ENCODE measurements around the gene SP3. TPM values are rescaled to one million over a fixed set of nuclear protein-coding genes. Genes with fewer than 3 reads are reported as not detected.

SP3 gene
- total RNA-seq, 1 donor from 2014 or later: 72.3 TPM

DNA sequence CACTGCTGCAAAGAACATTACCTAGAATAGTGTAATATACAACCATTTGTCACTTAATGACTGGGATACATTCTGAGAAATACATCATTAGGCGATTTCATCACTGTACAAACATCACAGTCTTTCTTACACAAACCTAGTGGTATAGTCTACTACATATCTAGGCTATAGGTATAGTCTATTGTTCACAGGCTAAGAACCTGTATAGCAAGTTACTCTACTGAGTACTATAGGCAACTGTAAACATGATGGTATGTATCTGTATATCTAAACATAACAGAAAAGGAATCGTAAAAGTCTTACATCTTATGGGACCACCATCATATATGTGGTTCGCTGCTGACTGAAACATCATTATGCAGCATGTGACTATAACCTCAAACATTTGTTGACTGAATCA is 21.4 kb downstream of the SP3 start:
- no peak for DNase-seq (ENCODE audit: low spot score)

DNA sequence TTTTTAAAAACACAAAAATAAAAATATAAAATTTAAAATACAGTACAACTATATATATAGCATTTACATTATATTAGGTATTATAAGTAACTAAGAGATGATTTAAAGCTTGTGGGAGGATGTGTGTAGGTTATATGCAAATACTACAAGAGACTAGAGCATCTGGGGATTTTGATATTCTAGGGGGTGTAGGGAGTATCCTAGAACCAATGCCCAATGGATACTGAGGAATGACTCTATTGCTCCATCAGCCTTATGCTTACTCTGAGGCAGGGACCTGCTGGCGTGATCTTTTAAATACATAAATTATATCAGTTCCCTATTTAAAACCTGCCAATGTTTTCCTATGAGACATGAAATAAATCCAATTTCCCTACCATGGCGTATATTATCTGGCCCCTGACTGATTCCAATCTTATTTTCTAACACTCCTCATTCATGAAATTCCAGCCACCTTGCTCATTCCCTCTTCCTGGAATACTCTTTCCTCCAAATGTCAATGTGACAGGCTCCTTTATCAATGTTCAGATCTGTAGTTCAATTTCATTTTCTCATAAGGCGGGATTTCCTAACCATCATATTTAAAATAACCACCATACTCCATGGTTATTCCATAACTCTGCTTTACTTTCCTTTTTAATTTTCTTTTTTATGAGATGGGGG is 22.2 kb downstream of the SP3 start:
- no peak for DNase-seq (ENCODE audit: low spot score)

DNA sequence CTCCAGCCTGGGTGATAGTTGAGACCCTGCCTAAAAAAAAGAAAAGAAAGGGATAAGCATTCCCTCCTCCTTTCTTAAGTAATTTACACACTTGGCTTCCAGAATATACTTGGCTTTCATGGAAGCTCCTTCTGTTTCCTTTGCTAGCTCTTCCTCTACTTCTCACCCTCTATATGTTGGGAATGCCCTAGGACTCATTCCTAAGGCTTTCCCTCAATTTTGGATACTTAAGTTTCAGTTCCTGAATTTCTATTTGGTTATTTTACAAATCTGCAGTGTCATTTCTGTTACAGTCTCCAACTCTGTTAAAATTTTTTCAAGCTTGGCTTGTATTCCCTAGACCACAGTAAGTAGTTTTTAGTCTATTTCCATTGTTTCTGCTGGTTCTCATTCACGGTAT is 23.6 kb downstream of the SP3 start:
- no peak for DNase-seq (ENCODE audit: low spot score)

DNA sequence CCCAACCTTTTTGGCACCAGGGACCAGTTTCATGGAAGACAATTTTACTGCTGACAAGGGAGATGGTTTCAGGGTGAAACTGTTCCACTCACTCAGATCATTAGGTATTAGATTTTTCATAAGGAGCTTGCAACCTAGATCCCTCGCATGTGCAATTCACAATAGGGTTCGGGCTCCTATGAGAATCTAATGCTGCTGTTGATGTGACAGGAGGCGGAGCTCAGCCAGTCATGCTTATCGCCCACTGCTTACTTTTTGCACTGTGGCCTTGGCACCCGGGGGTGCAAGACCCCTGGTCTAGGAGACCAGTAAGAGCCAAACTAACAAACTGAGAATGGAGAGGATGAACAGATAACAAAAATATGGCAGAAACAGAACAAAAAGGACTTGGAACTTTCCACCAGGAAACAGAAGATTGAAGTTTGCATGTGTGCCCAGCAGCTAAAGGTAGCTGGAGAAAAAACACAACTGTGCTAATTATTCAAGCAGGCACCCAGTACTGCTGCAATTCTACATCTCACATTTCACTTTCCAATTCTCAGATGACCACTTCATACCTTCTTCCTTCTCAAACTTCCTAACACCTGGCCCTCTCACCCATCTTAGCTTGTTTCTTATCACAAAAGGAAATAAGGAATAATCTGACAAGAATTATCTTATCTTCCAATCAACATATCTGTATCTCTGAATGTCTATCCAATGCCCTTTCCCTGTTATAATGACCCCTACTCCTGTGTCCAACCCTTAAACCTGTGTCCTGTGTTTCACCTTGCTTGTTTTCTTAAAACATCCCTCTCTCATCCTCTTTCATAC is 24.8 kb downstream of the SP3 start:
- DNase-seq (ENCODE audit: low spot score): no peak

DNA sequence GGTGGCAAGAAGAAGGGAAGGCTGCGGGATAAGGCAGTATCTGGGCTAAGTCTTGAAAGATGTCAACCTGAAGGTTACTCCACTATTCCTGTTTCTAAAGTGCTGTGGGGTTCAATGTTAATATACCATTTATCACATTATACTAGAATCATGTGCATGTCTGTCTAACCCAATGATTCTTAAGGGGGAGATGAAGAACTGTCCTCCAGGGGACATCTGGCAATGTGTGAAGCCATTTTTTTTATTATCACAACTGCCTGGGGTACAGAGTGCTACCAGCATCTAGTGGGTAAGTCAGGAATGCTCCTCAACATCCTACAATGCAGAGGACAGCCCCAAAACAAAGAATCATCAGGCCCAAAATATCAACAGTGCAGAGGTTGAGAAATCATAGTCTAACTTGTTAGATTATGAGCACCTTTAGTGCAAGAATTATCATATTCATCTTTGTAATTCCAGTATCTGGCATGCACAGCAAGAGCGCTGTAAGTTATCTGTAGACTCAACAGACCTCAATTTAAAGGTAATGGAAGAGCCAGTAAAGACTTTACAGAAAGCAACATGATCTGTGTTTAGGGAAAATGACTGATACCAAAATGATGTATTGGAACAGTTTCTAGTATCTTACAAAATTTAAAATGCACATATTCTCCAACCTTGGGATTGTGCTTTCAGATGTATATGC is 26.3 kb downstream of the SP3 start:
- DNase-seq (ENCODE audit: low spot score): no peak

DNA sequence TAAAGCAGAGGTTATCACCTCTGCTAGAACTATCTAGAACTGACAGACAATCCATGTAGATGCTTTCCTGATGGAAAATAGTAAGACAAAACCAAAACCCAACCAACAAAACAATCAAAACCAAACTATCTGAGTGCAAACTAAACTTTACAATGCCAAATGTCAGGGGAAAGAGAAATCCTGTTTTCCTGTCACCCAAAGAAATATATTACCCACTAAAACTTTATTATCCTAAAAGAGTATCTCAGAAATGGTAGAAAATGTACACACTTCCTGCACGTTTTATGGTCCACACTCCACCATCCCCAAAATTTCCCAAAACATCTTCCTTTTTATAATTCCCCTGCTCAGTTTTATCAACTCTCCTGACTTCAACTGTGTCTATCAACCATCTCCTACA is 29.9 kb downstream of the SP3 start:
- DNase-seq (ENCODE audit: low spot score): no peak

DNA sequence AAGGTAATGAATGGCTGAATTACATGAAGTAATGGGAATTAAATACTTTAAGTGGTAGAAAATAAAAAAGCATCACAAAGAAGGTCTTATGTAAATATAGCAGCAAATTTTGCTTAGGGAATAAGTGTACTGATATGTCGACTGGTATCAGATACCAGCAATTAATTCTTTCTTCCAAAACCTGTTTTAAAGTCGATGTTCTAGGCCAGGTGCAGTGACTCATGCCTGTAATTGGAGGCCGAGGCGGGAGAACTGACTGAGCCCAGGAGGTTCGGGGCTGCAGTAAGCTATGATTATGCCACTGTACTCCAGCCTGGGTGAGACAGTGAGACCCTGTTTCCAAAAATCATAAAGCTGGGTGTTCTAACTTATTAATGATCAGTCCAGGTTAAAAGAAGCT is 30.3 kb downstream of the SP3 start:
- no peak for DNase-seq (ENCODE audit: low spot score)

DNA sequence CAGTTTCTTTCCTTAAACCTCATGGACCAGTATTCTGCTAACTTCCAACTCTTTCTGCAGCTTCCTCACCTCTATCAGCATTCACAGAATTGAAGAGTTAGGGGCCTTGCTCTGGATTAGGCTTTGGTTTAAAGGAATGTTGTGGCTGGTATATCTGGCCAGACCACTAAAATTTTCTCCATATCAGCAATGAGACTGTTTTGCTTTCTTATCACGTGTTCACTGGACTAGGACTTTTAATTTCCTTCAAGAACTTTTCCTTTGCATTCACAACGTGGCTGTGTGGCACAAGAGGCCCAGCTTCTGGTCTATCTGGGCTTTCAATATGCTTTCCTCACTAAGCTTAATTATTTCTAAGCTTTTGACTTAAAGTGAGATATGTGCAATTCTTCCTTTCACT is 33.4 kb downstream of the SP3 start:
- no peak for DNase-seq (ENCODE audit: low spot score)

DNA sequence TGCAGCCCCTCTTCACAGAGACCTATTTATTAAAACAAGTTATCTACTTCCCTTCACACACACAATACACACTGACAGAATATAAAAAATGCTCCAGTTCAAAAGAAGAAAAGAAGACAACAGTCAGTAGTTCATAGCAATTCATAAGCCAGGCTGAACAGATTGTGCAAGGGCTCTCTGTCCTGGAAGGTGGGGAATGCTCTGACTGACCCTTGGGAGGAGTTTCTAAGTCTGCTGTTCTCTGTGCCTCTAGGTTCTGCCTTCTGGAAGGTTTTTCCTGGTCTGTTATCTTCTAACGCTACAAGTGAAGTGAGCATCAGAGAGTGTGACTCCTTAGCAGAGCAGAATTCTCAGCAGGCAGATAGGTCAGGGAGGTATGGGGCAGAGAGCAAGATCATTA is 35.7 kb downstream of the SP3 start:
- no peak for DNase-seq (ENCODE audit: low spot score)

DNA sequence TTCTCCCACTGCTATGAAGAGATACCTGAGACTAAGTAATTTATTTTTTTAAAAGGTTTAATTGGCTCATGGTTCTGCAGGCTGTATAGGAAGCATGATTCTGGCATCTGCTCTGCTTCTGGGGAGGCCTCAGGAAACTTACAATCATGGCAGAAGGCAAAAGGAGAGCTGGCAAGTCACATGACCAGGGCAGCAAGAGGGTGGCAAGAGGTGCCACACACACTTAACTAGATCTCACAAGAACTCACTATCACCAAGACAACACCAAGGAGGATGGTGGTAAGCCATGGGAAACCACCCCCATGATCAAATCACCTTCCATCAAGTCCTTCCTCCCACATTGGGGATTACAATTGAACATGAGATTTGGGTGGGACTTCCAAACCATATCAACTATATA is 38.3 kb downstream of the SP3 start:
- DNase-seq (ENCODE audit: low spot score): no peak

DNA sequence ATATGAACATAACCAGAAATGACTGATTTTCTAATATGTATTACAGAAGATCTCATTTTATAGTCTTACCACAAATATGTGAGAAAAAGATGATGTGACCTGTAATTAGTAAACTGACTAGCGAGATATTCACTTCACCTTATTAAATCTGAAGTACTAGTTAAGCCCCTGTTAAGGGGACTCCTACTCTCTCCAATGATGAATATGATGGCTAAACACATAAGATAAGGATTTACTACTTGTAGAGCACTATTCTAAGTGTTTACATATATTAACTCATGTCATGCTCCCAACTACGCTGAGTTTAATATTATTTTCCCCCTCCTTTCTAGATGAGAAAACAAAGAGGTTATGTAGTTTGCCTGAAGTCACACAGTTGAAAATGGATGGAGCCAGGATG is 40.9 kb downstream of the SP3 start:
- no peak for DNase-seq (ENCODE audit: low spot score)

DNA sequence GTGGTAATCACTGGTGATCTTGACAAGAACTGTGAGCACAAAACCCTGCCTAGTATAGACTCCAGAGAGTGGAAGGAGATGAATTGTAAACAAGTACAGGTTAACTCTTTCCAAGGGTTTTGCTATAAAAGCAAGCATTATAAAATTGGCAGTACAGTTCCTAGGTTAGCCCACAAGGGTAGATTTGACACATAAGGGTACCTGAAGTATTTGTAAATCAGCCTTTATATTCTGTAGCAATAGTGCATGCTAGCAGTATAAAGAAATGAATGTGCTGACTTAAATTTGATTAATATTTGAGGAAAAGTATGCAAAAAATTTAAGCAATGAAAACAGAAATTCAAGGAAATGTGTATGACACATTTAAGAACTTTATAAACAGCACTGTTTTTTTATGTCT is 42.4 kb downstream of the SP3 start:
- DNase-seq (ENCODE audit: low spot score): no peak

DNA sequence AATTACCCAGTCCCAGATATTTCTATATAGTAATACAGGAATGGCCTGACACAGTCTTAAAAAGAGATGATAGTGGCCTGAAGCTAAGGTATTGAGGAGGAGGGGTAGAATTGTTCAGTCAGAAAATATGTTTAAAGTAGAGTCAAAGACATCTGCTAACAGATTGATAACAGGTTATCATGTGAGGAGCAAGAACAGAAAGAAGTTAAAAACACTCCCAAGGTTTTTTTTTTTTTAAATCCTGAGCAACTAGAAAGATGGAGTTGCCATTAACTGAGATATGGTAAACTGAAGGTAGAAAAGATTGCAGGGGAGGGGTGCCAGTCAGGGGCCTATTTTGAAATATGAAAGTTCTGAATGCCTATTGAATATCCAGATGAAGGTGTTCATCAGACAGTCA is 43.1 kb downstream of the SP3 start:
- no peak for DNase-seq (ENCODE audit: low spot score)

DNA sequence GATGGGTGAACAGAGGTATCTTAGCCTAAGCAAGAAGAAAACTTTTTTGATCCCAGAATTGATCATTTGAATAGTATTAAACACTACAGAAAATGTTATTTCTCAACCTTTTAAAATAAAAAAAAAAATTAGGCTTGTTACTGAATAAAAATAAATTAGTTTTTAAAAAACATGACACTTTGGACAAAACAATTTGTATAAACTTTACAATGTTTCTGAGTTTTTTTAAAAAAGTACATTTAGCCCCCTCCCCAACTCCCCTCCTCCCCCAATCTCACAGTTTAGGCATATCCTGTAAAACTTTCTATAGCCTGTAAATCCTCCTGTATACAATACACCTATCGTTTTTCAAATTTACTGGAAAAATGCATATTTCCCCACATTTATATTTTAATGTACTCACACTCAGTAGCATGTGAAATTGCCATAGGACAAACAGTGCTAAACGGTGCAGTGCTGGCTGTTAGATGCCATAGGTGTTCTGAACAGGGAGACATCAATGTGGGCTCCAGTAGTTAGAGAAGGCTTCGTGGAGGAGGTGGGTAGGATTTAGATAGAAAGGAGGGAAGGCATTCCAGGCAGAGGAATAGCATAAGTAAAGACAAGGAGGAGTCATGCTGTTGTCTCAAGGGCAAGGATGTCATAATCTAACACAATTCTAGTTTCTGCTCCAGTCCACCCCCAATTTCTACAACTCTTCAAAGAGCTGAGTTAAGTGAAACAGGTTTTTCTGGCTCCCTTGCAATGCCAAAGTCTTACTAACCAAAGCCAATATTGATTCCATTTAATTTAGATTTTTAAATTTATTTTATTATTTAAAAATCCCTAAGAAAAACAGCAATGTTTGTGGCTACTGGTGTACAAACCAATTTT is 50.9 kb downstream of the SP3 start:
- DNase-seq (ENCODE audit: low spot score): no peak

DNA sequence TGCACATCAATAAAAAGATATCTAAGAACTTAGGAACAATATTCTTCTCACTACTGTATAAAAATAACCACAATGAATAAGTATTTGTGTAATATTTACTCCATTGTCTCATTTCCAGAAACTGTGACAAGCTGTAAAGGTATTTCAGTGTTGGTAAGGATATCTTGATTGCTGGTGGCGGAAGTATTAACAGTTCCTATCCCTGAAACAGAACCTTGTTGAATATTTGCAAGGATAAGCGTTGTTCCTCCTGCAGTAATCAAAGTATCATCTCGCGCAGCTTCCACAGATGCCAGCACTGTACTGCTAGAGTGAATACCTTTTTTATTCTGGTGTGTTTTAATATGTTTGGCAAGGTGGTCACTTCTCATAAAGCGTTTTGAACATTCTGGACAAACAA is 55.3 kb downstream of the SP3 start:
- no peak for DNase-seq (ENCODE audit: low spot score)

DNA sequence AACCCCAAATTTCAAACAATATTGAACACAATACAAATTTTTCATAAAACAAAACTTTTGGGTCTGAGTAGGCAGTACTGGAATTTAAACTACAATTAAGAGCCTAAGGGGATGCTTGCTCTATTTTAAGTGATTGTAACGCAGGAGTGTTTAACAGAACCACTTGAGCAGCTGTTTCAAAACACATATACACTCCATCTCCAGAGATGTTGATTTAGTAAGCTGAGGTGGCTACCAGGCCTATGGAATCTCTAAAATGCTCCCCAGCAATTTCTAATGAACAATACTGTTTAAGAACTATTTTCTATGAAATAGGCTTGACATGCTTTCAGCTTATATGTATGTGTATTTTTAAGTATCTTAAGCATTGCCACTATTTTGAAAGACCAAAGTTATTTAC is 58.5 kb downstream of the SP3 start:
- DNase-seq (ENCODE audit: low spot score): no peak

DNA sequence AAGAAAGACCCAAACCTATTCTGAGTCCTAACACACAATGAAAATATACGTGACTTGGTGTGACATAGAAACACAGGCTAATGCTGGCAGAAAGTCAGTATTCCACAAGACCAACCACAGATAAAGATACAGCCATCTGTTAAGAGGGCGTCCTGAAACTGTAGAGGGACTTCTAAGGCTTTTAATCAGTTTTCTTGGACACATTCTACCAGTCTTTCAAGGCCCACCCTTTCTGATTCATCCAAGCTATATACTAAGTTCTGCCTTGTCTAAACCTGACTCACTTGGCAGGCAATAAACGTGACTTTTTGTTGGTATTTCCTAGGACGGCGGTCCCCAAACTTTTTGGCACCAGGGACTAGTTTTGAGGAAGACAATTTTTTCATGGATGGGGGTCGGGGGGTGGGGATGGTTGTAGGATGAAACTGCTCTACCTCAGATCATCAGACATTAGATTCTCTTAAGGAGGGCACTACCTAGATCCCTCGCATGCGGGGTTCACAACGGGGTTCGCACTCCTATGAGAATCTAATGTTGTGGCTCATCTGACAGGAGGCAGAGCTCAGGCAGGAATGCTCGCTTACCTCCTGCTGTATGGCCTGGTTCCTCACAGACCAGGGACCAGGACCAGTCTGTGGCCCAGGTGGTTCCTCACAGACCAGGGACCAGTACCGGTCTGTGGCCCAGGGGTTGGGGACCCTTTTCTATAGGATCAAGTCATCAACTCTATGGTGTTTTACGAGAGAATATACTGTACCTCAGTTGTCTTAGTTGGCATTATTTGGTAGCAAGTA is 61.4 kb downstream of the SP3 start:
- no peak for DNase-seq (ENCODE audit: low spot score)

DNA sequence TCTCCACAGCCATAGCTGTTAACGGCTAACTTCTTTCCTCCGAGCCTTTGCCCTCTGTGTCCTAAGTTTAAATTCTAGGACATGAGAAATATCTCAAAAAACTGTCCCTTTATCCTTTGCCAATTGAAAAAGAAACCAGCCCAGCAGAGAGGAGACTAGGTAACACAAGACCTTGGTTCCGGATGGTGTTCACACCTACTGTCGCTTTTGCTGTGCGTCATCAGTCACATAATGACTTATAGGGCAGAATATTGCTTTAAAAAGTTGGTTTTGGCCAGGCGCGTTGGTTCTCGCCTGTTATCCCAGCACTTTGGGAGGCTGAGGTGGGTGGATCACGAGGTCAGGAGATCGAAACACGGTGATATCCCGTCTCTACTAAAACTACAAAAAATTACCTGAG is 66.2 kb downstream of the SP3 start:
- DNase-seq (ENCODE audit: low spot score): no peak

DNA sequence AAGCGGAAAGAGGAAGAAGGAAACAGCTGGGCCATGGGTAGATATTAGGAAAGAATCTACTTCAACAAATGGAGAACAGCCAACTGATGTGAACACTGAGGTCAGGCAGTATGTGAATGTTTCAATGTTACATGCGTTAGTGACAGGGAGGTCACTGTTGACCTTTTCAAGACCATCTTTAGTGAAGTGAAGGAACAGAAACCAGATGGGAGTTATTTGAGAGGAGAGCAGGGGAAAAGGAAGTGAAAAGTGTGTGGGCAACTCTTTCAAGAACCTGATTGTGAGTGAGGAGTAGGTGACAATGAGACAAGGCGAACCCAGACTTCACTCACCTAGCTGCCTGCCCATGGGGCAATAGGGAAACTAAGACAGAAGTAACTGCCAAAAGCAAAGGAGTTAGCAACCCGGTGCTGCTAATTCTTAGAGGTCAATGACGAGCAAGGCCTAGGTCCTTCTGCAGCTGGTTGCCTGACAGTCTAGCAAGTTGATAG is 67.0 kb downstream of the SP3 start:
- DNase-seq (ENCODE audit: low spot score): no peak

DNA sequence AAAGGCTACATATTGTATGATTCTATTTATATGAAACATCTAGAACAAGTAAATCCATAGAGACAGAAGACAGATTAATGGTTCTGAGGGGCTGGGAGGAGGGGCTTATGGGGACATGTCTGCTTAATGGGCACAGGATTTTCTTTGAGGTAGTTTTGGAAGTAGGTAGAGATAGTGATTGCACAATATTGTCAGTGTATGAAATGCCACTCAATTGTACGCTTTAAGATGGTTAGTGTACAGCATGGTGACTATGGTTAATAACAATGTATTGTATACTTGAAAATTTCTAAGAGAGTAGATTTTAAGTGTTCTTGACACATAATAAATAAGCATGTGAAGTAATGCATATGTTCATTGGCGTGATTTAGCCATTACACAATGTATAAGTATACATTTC is 68.4 kb downstream of the SP3 start:
- DNase-seq (ENCODE audit: low spot score): no peak

DNA sequence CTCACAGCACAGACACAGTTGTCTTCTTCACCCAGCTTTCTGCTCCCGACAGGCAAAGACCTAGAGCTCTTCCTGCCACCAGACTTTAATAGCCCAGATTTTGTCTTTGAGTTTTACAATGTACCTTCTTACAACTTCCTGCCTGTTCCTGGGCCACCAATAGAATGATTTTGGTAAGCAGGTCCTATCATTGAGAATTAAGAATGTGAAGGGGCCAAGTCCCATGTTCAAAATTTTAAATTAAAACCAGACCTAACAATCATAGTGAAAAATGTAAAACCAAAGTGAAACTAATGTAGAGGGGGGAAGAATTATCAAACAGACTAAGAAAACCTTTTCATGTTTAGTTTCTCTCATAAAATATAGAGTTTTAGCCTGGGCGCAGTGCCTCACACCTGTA is 72.8 kb downstream of the SP3 start:
- no peak for DNase-seq (ENCODE audit: low spot score)

Data from mesenteric fat pad (tissue), 1 donor.